Gastroesophageal sphincter (tissue), 4 donors: ENCODE measurements around the gene KRT38. TPM values are rescaled to one million over a fixed set of nuclear protein-coding genes. Genes with fewer than 3 reads are reported as not detected.

Source experiments
- ATAC-seq: fragments of 150-250 bp; one replicate; pipeline ENCODE4 v1.9.1; 2016; ENCODE audit warnings: mild to moderate bottlenecking, moderate library complexity
- H3K27ac ChIP-seq, 4 donors: fragments of 200-600 bp; sonication (generic) in 3 of 4; 1 replicate in 3 of 4; 2 replicates in 1 of 4; pipeline ENCODE4 v1.5.1; 2016 to 2019
- H3K27me3 ChIP-seq: fragments of 200-600 bp; sonication (generic); one replicate; pipeline ENCODE4 v1.5.1; 2019
- H3K36me3 ChIP-seq, 2 donors: fragments of 200-600 bp; sonication (generic); one replicate each; pipeline ENCODE4 v1.5.1; 2019; ENCODE audit warnings: control low read depth in 1 of 2
- H3K4me1 ChIP-seq, 3 donors: fragments of 200-600 bp; sonication (generic); 1 replicate in 2 of 3; 2 replicates in 1 of 3; pipeline ENCODE4 v1.5.1; 2016 to 2019; ENCODE audit warnings: control low read depth in 2 of 3
- H3K4me3 ChIP-seq, 2 donors: fragments of 200-600 bp; sonication (generic); one replicate each; pipeline ENCODE4 v1.5.1; 2019; ENCODE audit warnings: mild to moderate bottlenecking in 1 of 2, moderate library complexity in 1 of 2
- H3K9me3 ChIP-seq, 3 donors: fragments of 200-600 bp; sonication (generic); one replicate each; pipeline ENCODE4 v1.5.1; 2017 to 2019; ENCODE audit warnings: control low read depth in 2 of 3
- CTCF ChIP-seq, 4 experiments: fragments of 200-600 bp in 2 of 4; fragments of 450-650 bp in 2 of 4; sonication (generic) in 1 of 4; IDR thresholded peaks; one replicate each; pipeline ENCODE4 v1.5.1; 2017 to 2019; ENCODE audit warnings: antibody characterized with exemption in 4 of 4, mild to moderate bottlenecking in 2 of 4, moderate library complexity in 2 of 4
- EP300 ChIP-seq: sonication (generic); formaldehyde crosslinking; IDR thresholded peaks from one replicate; pipeline ENCODE4 v1.6.1; 2017; ENCODE audit warnings: antibody characterized with exemption, mild to moderate bottlenecking
- POLR2A ChIP-seq, 2 donors: fragments of 450-650 bp; IDR thresholded peaks; one replicate each; pipeline ENCODE4 v1.6.1; 2017; ENCODE audit warnings: antibody characterized with exemption in 2 of 2, mild to moderate bottlenecking in 2 of 2, moderate library complexity in 1 of 2
- POLR2AphosphoS5 ChIP-seq: sonication (generic); formaldehyde crosslinking; IDR thresholded peaks from one replicate; pipeline ENCODE4 v1.6.1; 2017; ENCODE audit warnings: antibody characterized with exemption
- WGBS, 2 donors: methylation state at CpG; one replicate each; pipeline ENCODE4 v1.1.5; 2018; ENCODE audit warnings: low coverage in 1 of 2; 5-methylcytosine and 5-hydroxymethylcytosine counted together
- total RNA-seq, 4 donors: library from RNA; depleted of rRNA; stranded (reverse); fragments of >200 nt; gene quantifications; one replicate each; pipeline ENCODE4 v1.1.0, GENCODE V29; 2016

Gene KRT38
- total RNA-seq, 4 donors from 2014 or later, result not detected

- Histone ChIP-seq H3K9me3 (peaks cover 0 to 13% (median 0%) of the 10 kb centered on the region in 3 donors), H3K27me3 (peaks cover 13% of the 10 kb centered on the region), H3K4me3 (no peak overlapping the region), H3K36me3 (no peaks in the 10 kb centered on the region), H3K27ac (no peak overlapping the region), H3K4me1 (no peaks in the 10 kb centered on the region)
- 18 to 53% methylated on average over 2 of the region's 2 CpGs for WGBS, 2 donors
- TF ChIP-seq CTCF (IDR thresholded peaks at IDR 0.05) (no peak), POLR2AphosphoS5 (no peak), POLR2A (IDR thresholded peaks at IDR 0.05) (no peak), EP300 (no peak)
- no peak for ATAC-seq
These were observed 6.0 kb upstream of the KRT38 start for GRCh38 chr17:41446806-41447205.

- H3K4me1 ChIP-seq, result no peaks in the 10 kb centered on the region
- H3K36me3 ChIP-seq, result no peaks in the 10 kb centered on the region
- H3K27ac ChIP-seq, result no peak overlapping the region
- H3K27me3 ChIP-seq, result peaks cover 12% of the 10 kb centered on the region
- 54 to 78% methylated on average over 3 of the region's 3 CpGs for WGBS, 2 donors
- no peak overlapping the region for H3K4me3 ChIP-seq
- H3K9me3 ChIP-seq, result no peaks in the 10 kb centered on the region
- TF ChIP-seq POLR2AphosphoS5, result no peak
- no peak for TF ChIP-seq CTCF (IDR thresholded peaks at IDR 0.05)
- no peak for TF ChIP-seq EP300
- TF ChIP-seq POLR2A (IDR thresholded peaks at IDR 0.05), result no peak
- ATAC-seq, result no peak
These were observed 3.9 kb upstream of the KRT38 start for GRCh38 chr17:41444640-41445039.

- 53 to 88% methylated on average over 1 of the region's 1 CpG for WGBS, 2 donors
- no peak overlapping the region for H3K4me3 ChIP-seq
- H3K9me3 ChIP-seq, result no peaks in the 10 kb centered on the region
- ATAC-seq, result no peak
- H3K4me1 ChIP-seq, result no peaks in the 10 kb centered on the region
- H3K36me3 ChIP-seq, result no peaks in the 10 kb centered on the region
- H3K27me3 ChIP-seq, result peaks cover 11% of the 10 kb centered on the region
- TF ChIP-seq CTCF (IDR thresholded peaks at IDR 0.05) (no peak), POLR2AphosphoS5 (no peak), EP300 (no peak), POLR2A (IDR thresholded peaks at IDR 0.05) (no peak)
- H3K27ac ChIP-seq, result no peak overlapping the region
These were observed 3.4 kb upstream of the KRT38 start for GRCh38 chr17:41444186-41444585.

- Histone ChIP-seq H3K27ac (no peak overlapping the region), H3K4me1 (no peaks in the 10 kb centered on the region), H3K36me3 (no peaks in the 10 kb centered on the region), H3K27me3 (peaks cover 8% of the 10 kb centered on the region), H3K9me3 (no peaks in the 10 kb centered on the region), H3K4me3 (no peak overlapping the region)
- ATAC-seq, result no peak
- no peak for TF ChIP-seq CTCF (IDR thresholded peaks at IDR 0.05)
- no peak for TF ChIP-seq POLR2AphosphoS5
- no peak for TF ChIP-seq POLR2A (IDR thresholded peaks at IDR 0.05)
- no peak for TF ChIP-seq EP300
- 62 to 65% methylated on average over 3 to 4 of the region's 4 CpGs for WGBS, 2 donors
These were observed 2.0 kb upstream of the KRT38 start for GRCh38 chr17:41442739-41443138.

- peaks cover 0 to 5% (median 0%) of the 10 kb centered on the region in 3 donors for H3K4me1 ChIP-seq
- H3K9me3 ChIP-seq, result no peaks in the 10 kb centered on the region
- no peak overlapping the region for H3K4me3 ChIP-seq
- H3K27me3 ChIP-seq, result no peaks in the 10 kb centered on the region
- 83 to 100% methylated on average over 2 to 4 of the region's 5 CpGs for WGBS, 2 donors
- no peak for TF ChIP-seq CTCF (IDR thresholded peaks at IDR 0.05)
- TF ChIP-seq POLR2A (IDR thresholded peaks at IDR 0.05), result no peak
- TF ChIP-seq POLR2AphosphoS5, result no peak
- H3K36me3 ChIP-seq, result no peaks in the 10 kb centered on the region
- no peak overlapping the region for H3K27ac ChIP-seq
- no peak for ATAC-seq
These were observed 1.4 kb downstream of the KRT38 start for GRCh38 chr17:41439375-41439774.
